NCI-H2029 treated with DMSO at 0.1 percent for 48 hours (cell line): ENCODE results near the gene ACOT13.
"Not testable (repeated sequence)": the region's sequence is repeated elsewhere in the genome, so short reads cannot be mapped to it uniquely, and the experiment has no call there.

Experiments
- DNase-seq: peaks from one replicate; lab custom pipeline; 2025; lab: John Stamatoyannopoulos, UW

ACOT13 gene

GRCh38 chr6:24662236-24662635 is 4.6 kb upstream of the ACOT13 start:
- DNase-seq = no peak

- DNase-seq = no peak
Measured at GRCh38 chr6:24663189-24663588, 3.7 kb upstream of the ACOT13 start.

- DNase-seq = no peak
Measured at GRCh38 chr6:24664046-24664987, 2.6 kb upstream of the ACOT13 start.

GRCh38 chr6:24666097-24666640 is 708 bp upstream of the ACOT13 start:
- DNase-seq = no peak

- DNase-seq = no peak
Measured at GRCh38 chr6:24667378-24667803, 514 bp downstream of the ACOT13 start.

- DNase-seq = not testable (repeated sequence)
Measured at GRCh38 chr6:24668066-24668996, 1.5 kb downstream of the ACOT13 start.

GRCh38 chr6:24668997-24669361 is 2.1 kb downstream of the ACOT13 start:
- DNase-seq = no peak

- DNase-seq = not testable (repeated sequence)
Measured at GRCh38 chr6:24670492-24670891, 3.6 kb downstream of the ACOT13 start.

- DNase-seq = not testable (repeated sequence)
Measured at GRCh38 chr6:24671077-24671476, 4.2 kb downstream of the ACOT13 start.

- DNase-seq = no peak
Measured at GRCh38 chr6:24672620-24673182, 5.8 kb downstream of the ACOT13 start.

- DNase-seq = no peak
Measured at GRCh38 chr6:24673625-24674024, 6.7 kb downstream of the ACOT13 start.

- DNase-seq = not testable (repeated sequence)
Measured at GRCh38 chr6:24678792-24679352, 12.0 kb downstream of the ACOT13 start.

GRCh38 chr6:24680582-24680981 is 13.7 kb downstream of the ACOT13 start:
- no peak for DNase-seq

- DNase-seq = no peak
Measured at GRCh38 chr6:24683297-24684296, 16.7 kb downstream of the ACOT13 start.

GRCh38 chr6:24686408-24686807 is 19.5 kb downstream of the ACOT13 start:
- DNase-seq = no peak

GRCh38 chr6:24686946-24687345 is 20.1 kb downstream of the ACOT13 start:
- no peak for DNase-seq

GRCh38 chr6:24689964-24690363 is 23.1 kb downstream of the ACOT13 start:
- DNase-seq = no peak

GRCh38 chr6:24690593-24690992 is 23.7 kb downstream of the ACOT13 start:
- DNase-seq = no peak

- no peak for DNase-seq
Measured at GRCh38 chr6:24691550-24691949, 24.7 kb downstream of the ACOT13 start.

GRCh38 chr6:24692003-24692402 is 25.1 kb downstream of the ACOT13 start:
- no peak for DNase-seq
